GM12878 (cell line): ENCODE measurements around the gene TMEM259. TPM values are rescaled to one million over a fixed set of nuclear protein-coding genes. Genes with fewer than 3 reads are reported as not detected.
A peak's percentile ranks its signal among the peaks of the same experiment; 100 is the strongest.

ENCODE experiments used
- ATF2 ChIP-seq: IDR thresholded peaks from 2 replicates; pipeline ENCODE4 v1.6.1; 2012; ENCODE audit warnings: low read length, inconsistent platforms
- ATF7 ChIP-seq: fragments of 450-650 bp; IDR thresholded peaks from 2 replicates; pipeline ENCODE4 v1.6.1; 2016; ENCODE audit warnings: low read depth, mild to moderate bottlenecking
- BHLHE40 ChIP-seq, 2 experiments: fragments of 450-650 bp in 1 of 2; IDR thresholded peaks; 2 replicates each; pipeline ENCODE4 v1.6.1; 2011 to 2017; ENCODE audit warnings: low read depth in 2 of 2, borderline replicate concordance in 1 of 2, improper control_type of control experiment in 1 of 2, low read length in 1 of 2, mild to moderate bottlenecking in 1 of 2
- CHD2 ChIP-seq: IDR thresholded peaks from 2 replicates; pipeline ENCODE4 v1.6.1; 2011; ENCODE audit warnings: low read depth, low read length, improper control_type of control experiment, borderline replicate concordance
- EZH2 ChIP-seq: IDR thresholded peaks from 2 replicates; pipeline ENCODE4 v1.6.1; 2012; ENCODE audit warnings: low read depth, mild to moderate bottlenecking, control low read depth, inconsistent platforms, low read length, borderline replicate concordance; ENCODE audit not compliant: control insufficient read depth
- GATAD2B ChIP-seq: fragments of 450-650 bp; conservative IDR thresholded peaks from 2 replicates; pipeline ENCODE4 v1.6.1; 2017; ENCODE audit warnings: low read depth, mild to moderate bottlenecking, moderate library complexity
- HDGF ChIP-seq: fragments of 450-650 bp; IDR thresholded peaks from 2 replicates; pipeline ENCODE4 v1.6.1; 2016; ENCODE audit warnings: antibody characterized with exemption
- LARP7 ChIP-seq: fragments of 450-650 bp; IDR thresholded peaks from 2 replicates; pipeline ENCODE4 v1.6.1; 2017; ENCODE audit warnings: mild to moderate bottlenecking
- NFIC ChIP-seq: IDR thresholded peaks from 2 replicates; pipeline ENCODE4 v1.6.1; 2012; ENCODE audit warnings: low read depth, mild to moderate bottlenecking, inconsistent platforms, low read length, moderate library complexity
- NKRF ChIP-seq: fragments of 450-650 bp; conservative IDR thresholded peaks from 2 replicates; pipeline ENCODE4 v1.6.1; 2017; ENCODE audit warnings: mild to moderate bottlenecking, moderate library complexity
- RAD21 ChIP-seq: IDR thresholded peaks from 2 replicates; pipeline ENCODE4 v1.6.1; 2011; ENCODE audit warnings: mild to moderate bottlenecking, low read depth, low read length, moderate library complexity; ENCODE audit not compliant: insufficient read depth
- SKIL ChIP-seq: fragments of 450-650 bp; IDR thresholded peaks from 2 replicates; pipeline ENCODE4 v1.6.1; 2017; ENCODE audit warnings: mild to moderate bottlenecking, low read depth, inconsistent platforms; ENCODE audit not compliant: poor library complexity, severe bottlenecking
- SMAD5 ChIP-seq: IDR thresholded peaks from 2 replicates; pipeline ENCODE4 v1.6.1; 2016; ENCODE audit warnings: antibody characterized with exemption, low read depth
- TBL1XR1 ChIP-seq: IDR thresholded peaks from 2 replicates; pipeline ENCODE4 v1.6.1; 2012; ENCODE audit warnings: low read depth, low read length, improper control_type of control experiment
- USF1 ChIP-seq: IDR thresholded peaks from 2 replicates; pipeline ENCODE4 v1.6.1; 2011; ENCODE audit warnings: borderline replicate concordance, low read depth, mild to moderate bottlenecking, moderate library complexity, mixed read lengths, low read length; ENCODE audit not compliant: insufficient read depth; ENCODE audit errors: extremely low read length
- ZNF592 ChIP-seq: fragments of 450-650 bp; IDR thresholded peaks from 2 replicates; pipeline ENCODE4 v1.6.1; 2017; ENCODE audit warnings: mild to moderate bottlenecking, moderate library complexity
- polyA plus RNA-seq, 11 experiments: library from polyadenylated mRNA; depleted of rRNA in 4 of 11; unstranded in 6 of 11; stranded (reverse) in 5 of 11; fragments of >200 nt; fragmentation: Nextera tagmentation in 4 of 11; fragmentation: Illumina TruSeq in 1 of 11; extraction: Ambion mirVana in 4 of 11; extraction: Trizol in 1 of 11; gene quantifications; 1 replicate in 1 of 11; 2 replicates in 10 of 11; pipeline versions ENCODE4 v1.2.1 to v1.2.3, GENCODE V29; 2011 to 2016; ENCODE audit warnings: inconsistent platforms in 2 of 11, missing spikeins in 2 of 11, low read depth in 1 of 11
- total RNA-seq, 4 experiments: library from RNA; depleted of rRNA in 3 of 4; stranded (reverse); fragments of >200 nt in 3 of 4; fragmentation: Illumina TruSeq in 1 of 4; extraction: Trizol in 1 of 4; gene quantifications; 2 replicates each; pipeline versions ENCODE4 v1.2.1 to v1.2.3, GENCODE V29; 2013 to 2021

TMEM259 gene
- total and polyA plus RNA-seq, 10 of the 15 experiments (the other 5 are each of a cell fraction or from before 2014, with no cell fraction given) = 0.43 to 184 (median 62.0) TPM

- no peak; the same call in 1 of the 2 replicates for TF ChIP-seq NKRF
- no peak for TF ChIP-seq EZH2
- peak; percentile 67 for TF ChIP-seq GATAD2B
- TF ChIP-seq RAD21 = no peak
- peak; percentile 77 for TF ChIP-seq TBL1XR1
- no peak for TF ChIP-seq LARP7
- no peak for TF ChIP-seq SMAD5
- TF ChIP-seq BHLHE40 (IDR thresholded peaks at IDR 0.05; ENCODE audit: borderline replicate concordance in 1 of 2, low read depth in 2 of 2, low read length in 1 of 2) = 0 out of 4 replicates have a peak, but pooled peaks of 1 of the 2 experiments have one; percentile 20
- TF ChIP-seq HDGF = no peak
- no peak for TF ChIP-seq USF1
- no peak for TF ChIP-seq ATF2
- no peak for TF ChIP-seq NFIC
- no peak for TF ChIP-seq ATF7
- TF ChIP-seq CHD2 = no peak
- no peak for TF ChIP-seq SKIL
- 0 out of 2 replicates have a peak, but pooled peaks have one; percentile 26 for TF ChIP-seq ZNF592
Observed at GRCh38 chr19:1068009-1069001, 47.4 kb upstream of the TMEM259 start (continued).
